Left lung (tissue), 10 donors: Measurements from ENCODE around the gene ROMO1. TPM values are rescaled to one million over a fixed set of nuclear protein-coding genes. Genes with fewer than 3 reads are reported as not detected.
"Not testable (repeated sequence)": the region's sequence is repeated elsewhere in the genome, so short reads cannot be mapped to it uniquely, and the experiment has no call there.

Experiments used
- ATAC-seq: fragments of 200-7000 bp; cut with Tn5 transposase; one replicate; pipeline ENCODE4 v1.9.1; 2020; ENCODE audit warnings: moderate library complexity
- DNase-seq, 4 donors: peaks; one replicate each; pipeline ENCODE4 v3.0.0-alpha.2; 2013 to 2020
- H3K27ac ChIP-seq, 2 donors: fragments of 200-600 bp; sonication (generic) in 1 of 2; one replicate each; pipeline versions ENCODE4 v1.5.0 to v1.8.0; 2020 to 2021
- H3K27me3 ChIP-seq, 2 donors: fragments of 200-600 bp; sonication (generic) in 1 of 2; one replicate each; pipeline versions ENCODE4 v1.5.0 to v1.8.0; 2020 to 2021
- H3K36me3 ChIP-seq, 2 donors: fragments of 200-600 bp; sonication (generic) in 1 of 2; one replicate each; pipeline versions ENCODE4 v1.5.0 to v1.8.0; 2020 to 2021
- H3K4me1 ChIP-seq, 2 donors: fragments of 200-600 bp; one replicate each; pipeline ENCODE4 v1.8.0; 2021
- H3K4me3 ChIP-seq, 2 donors: fragments of 200-600 bp; sonication (generic) in 1 of 2; one replicate each; pipeline versions ENCODE4 v1.5.0 to v1.8.0; 2020 to 2021; ENCODE audit warnings: mild to moderate bottlenecking in 1 of 2
- H3K9me3 ChIP-seq, 2 donors: fragments of 200-600 bp; sonication (generic) in 1 of 2; one replicate each; pipeline versions ENCODE4 v1.5.0 to v1.8.0; 2020 to 2021
- intact Hi-C, 2 donors: fragments of 100-400 bp; cut with DNase I; formaldehyde crosslinking; loops; one replicate each; pipeline versions ENCODE4 v1.11.2 to v1.14.2; 2022
- polyA plus RNA-seq, 6 donors: library from polyadenylated mRNA; unstranded; fragments of 120-200 nt; gene quantifications; one replicate each; pipeline ENCODE4 v1.2.1, GENCODE V29; 2013; ENCODE audit not compliant: insufficient read length in 6 of 6
- total RNA-seq, 2 donors: library from RNA; stranded (reverse); fragmentation: NEBNext Ultra II Directional; extraction: Animal tissue kit (Norgen Biotek cat#: 25700); gene quantifications; one replicate each; pipeline ENCODE4 v1.2.1, GENCODE V29; 2021
- TF ChIP-seq, protein P1 (sequence below), 2 donors: fragments of 200-600 bp; sonication (generic) in 1 of 2; IDR thresholded peaks; one replicate each; pipeline versions ENCODE4 v1.5.0 to v1.8.0; 2021; ENCODE audit warnings: antibody characterized with exemption in 2 of 2
- donor health status: DM: no; HTN: yes; CAD: no.
- donor health status: DM: no; HTN: no; CAD: no.

The ROMO1 gene
- total and polyA plus RNA-seq, 8 donors = 49.6 to 126 (median 76.3) TPM

DNA sequence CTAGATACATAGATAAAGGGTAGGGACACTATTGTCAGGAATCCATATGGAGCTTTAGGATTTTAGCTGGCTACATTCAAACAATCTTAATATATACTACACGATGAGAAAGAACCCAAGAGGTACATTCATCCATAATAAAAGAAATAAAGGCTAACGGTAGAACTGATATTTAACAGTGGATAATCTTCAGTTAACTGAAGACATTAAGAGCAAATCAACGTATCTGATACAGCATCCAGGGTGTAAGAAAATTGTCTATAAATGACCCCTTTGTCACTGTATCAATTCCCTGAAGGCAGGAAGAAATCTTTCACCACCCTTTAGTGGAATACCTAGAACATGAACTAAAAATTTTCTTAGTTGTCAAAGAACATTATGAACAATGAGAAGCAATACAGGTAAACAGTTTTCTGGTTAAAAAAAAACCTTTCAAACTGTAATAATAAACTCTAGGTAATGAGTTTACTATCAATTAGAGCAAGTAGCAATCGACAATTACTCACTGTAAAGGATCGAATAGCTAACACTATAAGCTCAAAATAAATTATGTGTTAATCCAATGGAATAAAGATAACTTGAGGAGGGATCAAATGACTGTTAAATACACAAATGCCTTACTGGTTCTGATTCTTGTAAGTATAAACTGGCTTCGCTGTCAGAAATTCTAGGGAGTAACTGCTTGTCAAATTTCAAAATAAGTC, 11.8 kb downstream of the ROMO1 start:
- no peaks in the 10 kb centered on the region for H3K27me3 ChIP-seq
- no peak for ATAC-seq

GRCh38 chr20:35711588-35712209, 12.5 kb downstream of the ROMO1 start:
- Histone ChIP-seq H3K27ac (no peak overlapping the region), H3K4me3 (no peak overlapping the region), H3K9me3 (no peaks in the 10 kb centered on the region), H3K27me3 (no peaks in the 10 kb centered on the region), H3K36me3 (peaks cover 0 to 100% of the 10 kb centered on the region in 2 donors), H3K4me1 (peaks cover 0 to 24% of the 10 kb centered on the region in 2 donors)
- ATAC-seq (no peak), DNase-seq (no peak)
- TF ChIP-seq, protein P1, sequence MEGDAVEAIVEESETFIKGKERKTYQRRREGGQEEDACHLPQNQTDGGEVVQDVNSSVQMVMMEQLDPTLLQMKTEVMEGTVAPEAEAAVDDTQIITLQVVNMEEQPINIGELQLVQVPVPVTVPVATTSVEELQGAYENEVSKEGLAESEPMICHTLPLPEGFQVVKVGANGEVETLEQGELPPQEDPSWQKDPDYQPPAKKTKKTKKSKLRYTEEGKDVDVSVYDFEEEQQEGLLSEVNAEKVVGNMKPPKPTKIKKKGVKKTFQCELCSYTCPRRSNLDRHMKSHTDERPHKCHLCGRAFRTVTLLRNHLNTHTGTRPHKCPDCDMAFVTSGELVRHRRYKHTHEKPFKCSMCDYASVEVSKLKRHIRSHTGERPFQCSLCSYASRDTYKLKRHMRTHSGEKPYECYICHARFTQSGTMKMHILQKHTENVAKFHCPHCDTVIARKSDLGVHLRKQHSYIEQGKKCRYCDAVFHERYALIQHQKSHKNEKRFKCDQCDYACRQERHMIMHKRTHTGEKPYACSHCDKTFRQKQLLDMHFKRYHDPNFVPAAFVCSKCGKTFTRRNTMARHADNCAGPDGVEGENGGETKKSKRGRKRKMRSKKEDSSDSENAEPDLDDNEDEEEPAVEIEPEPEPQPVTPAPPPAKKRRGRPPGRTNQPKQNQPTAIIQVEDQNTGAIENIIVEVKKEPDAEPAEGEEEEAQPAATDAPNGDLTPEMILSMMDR (IDR thresholded peaks at IDR 0.05) = no peak
- intact Hi-C loops = no loop called here

More for the DNA sequence above, 11.8 kb downstream of the ROMO1 start:
- intact Hi-C loops = no loop called here
- peaks cover 0 to 100% of the 10 kb centered on the region in 2 donors for H3K36me3 ChIP-seq
- TF ChIP-seq, protein P1 (IDR thresholded peaks at IDR 0.05) = no peak
- H3K9me3 ChIP-seq = no peaks in the 10 kb centered on the region
- no peak overlapping the region for H3K27ac ChIP-seq
- no peak overlapping the region for H3K4me3 ChIP-seq
- H3K4me1 ChIP-seq = peaks cover 0 to 24% of the 10 kb centered on the region in 2 donors
- DNase-seq = no peak

DNA sequence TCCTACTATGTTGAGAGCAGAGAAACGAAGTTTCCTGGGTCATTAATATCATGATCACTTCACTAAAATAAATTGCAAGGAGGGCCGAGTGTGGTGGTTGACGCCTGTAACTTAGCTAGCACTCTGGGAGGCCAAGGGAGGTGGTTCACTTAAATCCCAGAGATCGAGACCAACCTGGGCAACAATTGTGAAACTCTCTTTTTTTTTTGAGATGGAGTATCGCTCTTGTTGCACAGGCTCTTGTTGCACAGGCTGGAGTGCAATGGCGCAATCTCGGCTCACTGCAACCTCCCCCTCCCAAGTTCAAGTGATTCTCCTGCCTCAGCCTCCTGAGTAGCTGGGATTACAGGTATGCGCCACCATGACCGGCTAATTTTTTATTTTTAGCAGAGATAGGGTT, 13.9 kb downstream of the ROMO1 start:
- H3K9me3 ChIP-seq, DNase-seq, H3K27me3 ChIP-seq, H3K4me3 ChIP-seq, ATAC-seq, H3K27ac ChIP-seq, intact Hi-C loops: not testable (repeated sequence)
- Histone ChIP-seq H3K36me3 (peaks cover 0 to 100% of the 10 kb centered on the region in 2 donors), H3K4me1 (peaks cover 0 to 24% of the 10 kb centered on the region in 2 donors)

DNA sequence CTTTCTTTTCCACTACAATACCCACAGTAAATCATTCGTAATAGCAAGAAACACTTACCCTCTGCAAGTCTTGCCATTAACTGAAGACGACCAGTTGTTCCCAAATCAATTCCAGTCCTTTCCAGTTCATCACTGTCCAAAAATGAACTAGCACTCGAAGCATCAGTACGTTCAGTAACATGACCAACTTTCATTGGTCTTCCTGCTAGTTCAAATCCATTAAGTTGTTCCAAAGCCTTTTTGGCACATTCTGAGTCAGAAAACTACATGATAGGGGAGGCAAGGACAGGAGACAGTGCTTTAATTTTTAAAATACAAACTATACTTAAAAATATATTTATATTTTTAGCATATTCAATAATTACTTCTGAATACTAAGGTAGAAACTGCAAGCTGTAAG, 14.9 kb downstream of the ROMO1 start:
- peaks cover 0 to 100% of the 10 kb centered on the region in 2 donors for H3K36me3 ChIP-seq
- peaks cover 0 to 24% of the 10 kb centered on the region in 2 donors for H3K4me1 ChIP-seq

DNA sequence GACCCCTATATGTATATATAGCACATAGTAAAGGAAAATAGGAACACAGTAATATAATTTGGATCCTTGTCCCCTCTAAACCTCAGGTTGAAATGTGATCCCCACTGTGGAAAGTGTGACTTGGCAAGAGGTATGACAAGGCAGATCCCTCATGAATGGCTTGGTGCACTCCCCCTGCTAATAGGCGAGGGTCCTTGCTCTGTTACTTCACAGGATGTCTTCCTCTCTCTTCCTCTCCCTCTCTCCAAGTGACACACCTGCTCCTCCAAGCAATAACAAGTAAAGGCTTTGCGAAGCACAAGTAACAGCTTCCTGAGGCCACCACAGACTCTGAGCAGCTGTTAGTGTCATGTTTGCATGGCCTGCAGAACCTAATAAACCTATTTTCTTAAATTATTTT, 16.4 kb downstream of the ROMO1 start:
- intact Hi-C loops = no loop called here
- ATAC-seq = no peak
- no peak for DNase-seq
- peaks cover under 1 to 100% of the 10 kb centered on the region in 2 donors for H3K36me3 ChIP-seq
- no peaks in the 10 kb centered on the region for H3K27me3 ChIP-seq
- H3K4me3 ChIP-seq = no peak overlapping the region
- H3K27ac ChIP-seq = no peak overlapping the region
- H3K9me3 ChIP-seq = no peaks in the 10 kb centered on the region
- H3K4me1 ChIP-seq = peaks cover 0 to 13% of the 10 kb centered on the region in 2 donors
- TF ChIP-seq, protein P1 (IDR thresholded peaks at IDR 0.05) = no peak

More for the DNA sequence above, 14.9 kb downstream of the ROMO1 start:
- no peak overlapping the region for H3K4me3 ChIP-seq
- H3K27me3 ChIP-seq = no peaks in the 10 kb centered on the region
- no peaks in the 10 kb centered on the region for H3K9me3 ChIP-seq
- no peak for DNase-seq
- TF ChIP-seq, protein P1 (IDR thresholded peaks at IDR 0.05) = no peak
- ATAC-seq = no peak
- intact Hi-C loops = no loop called here
- no peak overlapping the region for H3K27ac ChIP-seq
